Measurements from ENCODE around the gene SDK2.

The SDK2 gene

GRCh38 chr17:73360961-73361761, 283.1 kb downstream of the SDK2 start:
- DNase-seq (ENCODE audit: low read depth): no peak

- no peak for DNase-seq (ENCODE audit: low read depth)
Measured at GRCh38 chr17:73359987-73360410, 284.2 kb downstream of the SDK2 start.

GRCh38 chr17:73359352-73359751, 284.9 kb downstream of the SDK2 start:
- DNase-seq (ENCODE audit: low read depth): no peak

- no peak for DNase-seq (ENCODE audit: low read depth)
Measured at GRCh38 chr17:73358668-73359067, 285.6 kb downstream of the SDK2 start.

GRCh38 chr17:73357981-73358380, 286.3 kb downstream of the SDK2 start:
- no peak for DNase-seq (ENCODE audit: low read depth)

GRCh38 chr17:73357318-73357717, 286.9 kb downstream of the SDK2 start:
- no peak for DNase-seq (ENCODE audit: low read depth)

GRCh38 chr17:73356561-73357170, 287.6 kb downstream of the SDK2 start:
- no peak for DNase-seq (ENCODE audit: low read depth)

GRCh38 chr17:73354423-73355284, 289.6 kb downstream of the SDK2 start:
- no peak for DNase-seq (ENCODE audit: low read depth)

- DNase-seq (ENCODE audit: low read depth): no peak
Measured at GRCh38 chr17:73352261-73352660, 292.0 kb downstream of the SDK2 start.

- no peak for DNase-seq (ENCODE audit: low read depth)
Measured at GRCh38 chr17:73351764-73352163, 292.5 kb downstream of the SDK2 start.

- DNase-seq (ENCODE audit: low read depth): no peak
Measured at GRCh38 chr17:73350864-73351263, 293.4 kb downstream of the SDK2 start.

GRCh38 chr17:73349647-73350046, 294.6 kb downstream of the SDK2 start:
- no peak for DNase-seq (ENCODE audit: low read depth)

- no peak for DNase-seq (ENCODE audit: low read depth)
Measured at GRCh38 chr17:73349138-73349537, 295.1 kb downstream of the SDK2 start.

GRCh38 chr17:73348829-73349095, 295.5 kb downstream of the SDK2 start:
- no peak for DNase-seq (ENCODE audit: low read depth)

- no peak for DNase-seq (ENCODE audit: low read depth)
Measured at GRCh38 chr17:73348018-73348828, 296.0 kb downstream of the SDK2 start.

- DNase-seq (ENCODE audit: low read depth): no peak
Measured at GRCh38 chr17:73347351-73347750, 296.9 kb downstream of the SDK2 start.

- DNase-seq (ENCODE audit: low read depth): no peak
Measured at GRCh38 chr17:73346501-73347162, 297.6 kb downstream of the SDK2 start.

- DNase-seq (ENCODE audit: low read depth): no peak
Measured at GRCh38 chr17:73343739-73344454, 300.3 kb downstream of the SDK2 start.

- DNase-seq (ENCODE audit: low read depth): peak; percentile 49
Measured at GRCh38 chr17:73343168-73343634, 301.0 kb downstream of the SDK2 start.

GRCh38 chr17:73342541-73343167, 301.6 kb downstream of the SDK2 start:
- DNase-seq (ENCODE audit: low read depth): no peak
